ENCODE data around the gene BMAL1. TPM values are rescaled to one million over a fixed set of nuclear protein-coding genes. Genes with fewer than 3 reads are reported as not detected.

BMAL1 gene
- total and polyA plus RNA-seq, 2 of the 4 experiments (the other 2 are of a cell fraction), result 8.8 to 9.9 TPM

GRCh38 chr11:13290221-13290980 lies 12.8 kb downstream of the BMAL1 start:
- ChIA-PET POLR2A (ENCODE audit: unreplicated experiment) (no interaction called here), CTCF (no interaction called here)
- Histone ChIP-seq H3K18ac (ENCODE audit: low read depth, low read length) (no peak overlapping the region), H2BK15ac (ENCODE audit: low read depth, low read length) (no peak overlapping the region), H3K56ac (ENCODE audit: extremely low read depth, insufficient read depth, low read length) (no peak overlapping the region), H2AK9ac (replicated peaks; ENCODE audit: low read depth, low read length, poor library complexity) (no peak overlapping the region), H2BK120ac (ENCODE audit: low read depth, low read length) (no peak overlapping the region), H3K9me3 (ENCODE audit: control insufficient read depth, insufficient read depth, low read length) (no peaks in the 10 kb centered on the region), H3K4me1 (ENCODE audit: control insufficient read depth, insufficient read depth, low read length) (peaks cover 3% of the 10 kb centered on the region), H2AFZ (replicated peaks; ENCODE audit: low read length, poor library complexity) (no peak overlapping the region), H3K9me1 (ENCODE audit: insufficient read depth, low read length) (peaks cover 12% of the 10 kb centered on the region), H3K79me1 (ENCODE audit: low read depth in 1 of 2, low read length in 2 of 2) (peaks cover 22 to 71% of the 10 kb centered on the region in 2 experiments), H4K91ac (ENCODE audit: insufficient read depth, low read depth, low read length) (no peak overlapping the region), H2AK5ac (ENCODE audit: low read depth, low read length) (no peak overlapping the region), H4K5ac (ENCODE audit: low read depth, low read length) (no peak overlapping the region), H3K36me3 (ENCODE audit: control insufficient read depth, insufficient read depth, low read length) (no peaks in the 10 kb centered on the region; the same call in 1 of the 2 replicates), H4K8ac (ENCODE audit: low read depth in 2 of 2, low read length in 2 of 2) (no peak overlapping the region), H3K4ac (ENCODE audit: low read depth, low read length) (no peak overlapping the region), H3K23ac (ENCODE audit: low read depth, low read length) (no peak overlapping the region), H3K14ac (replicated peaks; ENCODE audit: low read depth, low read length) (no peak overlapping the region), H3K27me3 (ENCODE audit: control insufficient read depth, insufficient read depth, low read length) (no peaks in the 10 kb centered on the region), H3K27ac (ENCODE audit: insufficient read depth, low read length) (no peak overlapping the region), H3K9ac (ENCODE audit: low read depth, low read length) (no peak overlapping the region), H2BK20ac (ENCODE audit: low read depth, low read length) (no peak overlapping the region), H2BK5ac (ENCODE audit: low read depth, low read length, poor library complexity, severe bottlenecking) (no peak overlapping the region), H3K4me3 (ENCODE audit: insufficient read depth, low read depth, low read length) (no peak overlapping the region), H4K20me1 (ENCODE audit: insufficient read depth, low read length) (peaks cover 47% of the 10 kb centered on the region), H3K4me2 (ENCODE audit: low read depth, low read length) (no peak overlapping the region)
- no peak for DNase-seq
- WGBS, 2 experiments (ENCODE audit: extremely low coverage in 2 of 2, insufficient read length in 1 of 2), result 100% methylated on average over 1 of the region's 5 CpGs; no CpG with 5 or more reads in 1 of the 2 experiments
- TF ChIP-seq CTCF (conservative IDR thresholded peaks at IDR 0.05; ENCODE audit: low read depth, low read length) (no peak), ELK1 (IDR thresholded peaks at IDR 0.05; ENCODE audit: borderline replicate concordance, low read depth, low read length) (no peak), RFX5 (IDR thresholded peaks at IDR 0.05; ENCODE audit: low read depth, low read length) (no peak), RCOR1 (IDR thresholded peaks at IDR 0.05; ENCODE audit: insufficient replicate concordance, low read length) (no peak), CHD1 (IDR thresholded peaks at IDR 0.05; ENCODE audit: low read depth, low read length) (no peak), MXI1 (IDR thresholded peaks at IDR 0.05; ENCODE audit: borderline replicate concordance, low read depth, low read length) (no peak), SMC3 (IDR thresholded peaks at IDR 0.05; ENCODE audit: low read depth, low read length) (no peak), MAZ (IDR thresholded peaks at IDR 0.05; ENCODE audit: borderline replicate concordance, low read depth, low read length) (no peak), POLR2A (IDR thresholded peaks at IDR 0.05; ENCODE audit: low read depth, low read length) (no peak)
- ATAC-seq (ENCODE audit: low read depth), result no peak
- BruUV-seq (replicated peaks), result no TSS peak
- intact Hi-C loops (cut with micrococcal nuclease), result no loop called here
- in situ Hi-C loops (cut with MboI; ENCODE audit: low sequenced_read_pairs), result no loop called here
- dilution Hi-C loops (cut with HindIII; ENCODE audit: low sequenced_read_pairs, unreplicated experiment), result no loop called here

All from IMR-90 (cell line).